GM18867 (cell line): ENCODE results near the gene ZFP90.
A peak's percentile ranks its signal among the peaks of the same experiment; 100 is the strongest.
"Not testable (repeated sequence)": the region's sequence is repeated elsewhere in the genome, so short reads cannot be mapped to it uniquely, and the experiment has no call there.

Experiments used
- ATAC-seq: cut with Tn5 transposase; IDR thresholded peaks from one replicate; pipeline ENCODE4 v1.9.1; 2021; ENCODE audit warnings: mild to moderate bottlenecking, moderate library complexity; ENCODE audit not compliant: unreplicated experiment

Gene ZFP90

DNA sequence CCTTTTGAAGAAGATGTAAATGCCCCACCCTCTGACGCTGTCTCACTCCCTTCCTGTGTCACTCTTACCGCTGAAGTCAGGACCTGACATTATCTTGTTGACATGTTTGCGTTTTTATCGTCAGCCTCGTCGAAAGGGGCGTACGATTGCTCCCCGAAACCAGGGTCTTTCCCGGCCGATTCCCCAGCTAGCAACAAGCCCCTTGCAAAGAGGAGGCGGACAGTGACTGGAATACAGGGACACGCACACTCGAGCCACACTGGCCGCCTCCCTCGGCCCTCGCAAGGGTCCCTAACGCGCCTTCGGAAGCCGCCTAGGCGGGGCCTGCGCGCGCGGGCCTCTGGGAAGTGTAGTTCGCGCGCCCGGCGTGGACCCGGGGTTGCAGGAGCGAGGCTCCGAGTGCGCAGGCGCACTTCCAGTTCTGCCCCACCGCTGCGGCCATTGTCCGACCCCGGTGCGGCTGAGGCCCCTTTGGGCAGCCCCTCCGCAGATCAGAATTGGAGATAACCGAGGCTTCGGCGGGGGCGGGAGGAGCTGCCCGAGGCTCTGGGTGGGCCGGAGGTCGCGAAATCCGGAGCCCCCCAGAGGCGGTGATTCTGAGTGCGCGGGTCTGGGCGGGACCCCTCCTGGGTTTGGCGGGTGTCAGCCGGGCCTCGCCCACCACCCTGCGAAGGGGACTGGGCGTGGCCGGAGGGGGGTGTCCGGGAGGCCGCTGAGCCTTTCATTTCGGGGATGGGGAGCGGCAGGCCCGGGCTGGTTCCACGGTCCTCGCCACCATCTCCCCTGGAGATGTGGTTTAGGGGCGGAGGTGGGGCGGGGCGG lies at the start of gene ZFP90:
Gene ZFP90 (plus strand): TSS at position 412 of the 822 bp plus-strand sequence. CDS start 502 bp downstream, outside the sequence.
- ATAC-seq = peak; percentile 95

DNA sequence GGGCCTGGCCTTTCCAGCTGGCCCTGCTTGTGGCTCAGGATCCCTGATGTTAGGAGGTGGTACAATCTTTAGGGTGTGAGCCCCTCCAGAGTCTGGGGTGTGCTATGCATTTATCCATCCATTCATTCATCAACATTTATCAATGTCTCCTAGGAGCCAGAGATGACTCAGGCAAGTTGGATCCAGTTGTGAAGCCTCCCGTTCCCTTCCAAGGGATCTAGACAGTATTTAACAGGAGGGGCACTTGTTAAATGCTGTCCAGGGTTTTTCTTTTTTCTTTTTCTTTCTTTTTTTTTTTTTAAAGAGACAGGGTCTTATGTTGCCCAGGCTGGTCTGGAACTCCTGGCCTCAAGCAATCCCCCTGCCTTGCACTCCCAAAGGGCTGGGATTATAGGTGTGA lies 48.7 kb upstream of the ZFP90 start:
- no peak for ATAC-seq

DNA sequence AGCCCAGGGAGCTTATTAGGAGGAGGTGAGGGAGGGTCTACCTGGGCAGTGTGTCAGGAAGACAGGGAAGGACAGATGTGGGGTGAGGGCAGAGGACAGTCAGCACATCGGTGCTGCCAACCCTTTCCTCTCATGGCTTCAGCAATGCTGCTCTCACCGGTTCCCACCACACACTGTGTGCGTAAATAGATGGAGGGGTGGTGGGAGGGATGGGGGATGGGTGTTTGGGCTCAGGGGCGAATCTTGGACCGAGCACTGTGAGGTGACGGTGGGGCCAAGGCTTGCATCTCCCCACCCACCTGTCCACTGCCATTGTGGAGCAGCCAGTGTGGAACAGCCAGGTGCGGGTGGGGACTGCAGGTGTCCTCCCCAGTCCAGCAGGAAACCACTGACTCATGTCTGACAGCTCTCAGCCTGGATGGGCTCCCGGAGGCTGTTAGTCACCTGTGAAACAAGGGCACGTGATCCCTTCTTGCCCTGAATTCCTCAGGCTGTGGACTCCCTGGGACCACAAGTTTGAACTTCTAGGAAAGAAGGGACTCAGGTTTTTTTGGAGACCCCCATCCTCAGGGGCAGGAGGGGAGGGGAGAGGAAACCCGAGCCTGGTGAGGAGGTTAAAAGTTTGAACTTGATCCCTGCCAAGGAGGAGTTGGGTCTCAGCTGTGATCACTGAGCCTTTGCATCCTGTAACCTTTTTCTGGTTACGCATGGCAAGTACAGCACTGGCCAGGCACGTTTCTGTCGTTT lies 48.1 kb upstream of the ZFP90 start:
- no peak for ATAC-seq

DNA sequence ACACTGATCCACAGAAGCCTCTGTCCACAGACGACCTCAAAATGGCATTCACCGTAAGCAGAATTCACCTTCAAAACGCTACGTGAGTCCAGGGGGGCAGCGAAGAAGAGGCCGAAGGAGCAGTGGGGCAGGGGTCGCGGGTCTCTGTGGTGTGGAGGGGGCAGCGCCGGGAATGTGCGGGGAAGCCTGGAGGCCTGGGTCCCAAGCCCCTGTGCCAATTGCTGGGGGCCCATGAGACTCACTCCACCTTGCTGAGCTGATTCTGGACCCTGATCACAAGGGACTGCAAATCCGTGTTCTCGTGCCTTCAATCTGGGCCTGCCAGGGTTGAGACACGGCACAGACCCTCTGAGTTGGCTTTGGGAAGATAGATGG lies 47.5 kb upstream of the ZFP90 start:
- ATAC-seq = no peak

DNA sequence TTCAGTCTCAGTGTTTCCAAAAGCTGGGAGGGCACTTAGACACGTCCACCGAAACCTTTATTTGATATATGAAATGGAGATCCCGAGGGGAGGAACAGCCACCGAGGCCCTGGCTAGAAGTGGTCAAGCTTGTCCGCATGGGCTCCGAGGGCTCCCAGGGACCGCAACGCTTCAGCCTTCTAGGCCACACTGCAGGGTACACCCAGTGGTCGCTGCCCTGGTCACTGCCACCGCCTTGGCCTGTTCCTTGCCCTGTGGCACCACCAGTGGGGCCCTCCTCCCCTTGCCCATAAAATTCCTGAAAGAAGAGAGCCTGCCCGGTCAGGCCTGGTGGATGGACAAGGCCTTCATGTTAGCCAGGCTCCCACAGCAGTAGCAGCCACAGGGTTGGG lies 46.9 kb upstream of the ZFP90 start:
- no peak for ATAC-seq

DNA sequence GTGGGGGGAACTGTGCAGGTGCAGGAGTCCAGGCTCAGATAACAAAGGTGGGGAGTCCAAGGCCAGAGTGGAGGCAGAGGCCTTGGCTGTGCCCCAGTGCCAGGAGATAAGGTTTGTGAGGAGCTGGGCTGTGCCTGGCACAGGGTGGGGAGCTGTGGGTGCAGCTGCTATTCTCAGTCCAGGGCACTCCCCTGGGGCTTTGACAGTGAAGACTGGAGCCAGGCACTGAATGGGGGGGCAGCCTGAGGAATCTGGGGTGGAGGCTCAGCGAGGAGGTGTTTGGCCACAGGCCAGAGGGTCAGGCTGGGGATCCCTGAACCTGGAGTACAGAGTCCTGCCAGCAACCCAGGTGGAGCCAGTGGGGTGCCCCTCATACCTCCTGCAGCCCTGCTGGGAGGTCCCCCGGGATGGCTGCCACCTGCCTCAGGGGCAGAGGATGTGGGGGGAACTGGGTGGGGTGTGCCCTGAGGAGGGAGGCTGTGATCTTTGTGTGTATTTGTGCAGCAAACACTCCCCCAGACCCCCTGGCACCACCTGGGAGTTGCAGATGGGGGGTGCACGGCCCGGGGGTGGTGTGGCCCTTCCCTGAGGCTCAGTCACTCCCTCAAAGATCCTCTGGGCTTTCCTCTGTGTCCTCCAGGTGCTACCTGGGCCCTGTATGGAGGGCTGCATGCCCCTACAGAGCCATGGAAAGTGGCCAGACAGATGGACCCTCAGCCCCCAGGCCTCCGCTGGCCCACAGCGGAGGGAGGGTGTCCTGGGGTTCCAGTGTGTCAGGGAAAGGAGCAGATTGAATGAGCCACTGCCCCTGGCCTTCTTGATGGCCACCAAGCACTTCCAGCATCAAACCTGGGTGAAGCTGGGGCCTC lies 46.3 kb upstream of the ZFP90 start:
- no peak for ATAC-seq

DNA sequence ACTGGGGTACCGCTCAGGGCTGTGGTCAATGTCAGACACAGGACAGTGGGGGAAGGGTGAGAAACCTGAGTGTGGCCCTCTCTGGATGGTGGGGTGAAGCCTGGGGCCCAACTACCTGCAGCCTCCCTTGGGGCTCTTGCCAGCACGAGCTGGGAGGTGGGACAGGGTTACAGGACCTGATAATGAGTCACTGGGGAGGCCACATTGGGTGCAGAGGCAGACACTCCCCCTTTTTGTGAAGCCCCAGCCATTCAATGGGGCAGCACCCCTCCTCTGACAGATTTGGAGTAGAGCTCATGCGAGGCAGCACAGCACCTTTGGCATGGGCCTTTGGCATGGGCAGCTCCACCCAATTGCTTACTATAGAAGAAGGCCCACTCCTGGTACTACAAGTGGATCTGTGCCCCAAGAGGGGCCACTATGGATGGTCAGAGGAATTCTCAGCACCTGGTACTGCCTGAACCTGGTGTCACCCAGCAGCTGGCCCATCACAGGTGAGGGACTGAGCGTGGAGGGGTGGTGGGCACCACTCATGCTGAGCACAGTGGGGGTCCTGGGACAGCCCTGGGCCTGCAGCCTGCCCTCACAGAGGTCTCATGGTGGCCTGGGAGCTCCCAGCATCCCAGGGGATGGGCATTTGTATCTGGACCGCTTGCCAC lies 45.5 kb upstream of the ZFP90 start:
- no peak for ATAC-seq

DNA sequence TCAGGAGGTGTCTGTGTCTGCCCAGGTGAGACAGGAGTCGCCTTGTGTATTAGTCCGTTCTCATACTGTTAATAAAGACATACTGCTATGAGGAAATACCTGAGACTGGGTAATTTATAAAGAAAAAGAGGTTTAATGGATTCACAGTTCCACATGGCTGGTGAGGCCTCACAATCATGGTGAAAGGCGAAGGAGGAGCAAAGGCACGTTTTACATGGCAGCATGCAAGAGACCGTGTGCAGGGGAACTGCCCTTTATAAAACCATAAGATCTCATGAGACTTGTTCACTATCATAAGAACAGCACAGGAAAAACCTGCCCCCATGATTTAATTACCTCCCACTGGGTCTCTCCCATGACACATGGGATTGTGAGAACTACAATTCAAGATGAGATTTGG lies 44.8 kb upstream of the ZFP90 start:
- not testable (repeated sequence) for ATAC-seq

DNA sequence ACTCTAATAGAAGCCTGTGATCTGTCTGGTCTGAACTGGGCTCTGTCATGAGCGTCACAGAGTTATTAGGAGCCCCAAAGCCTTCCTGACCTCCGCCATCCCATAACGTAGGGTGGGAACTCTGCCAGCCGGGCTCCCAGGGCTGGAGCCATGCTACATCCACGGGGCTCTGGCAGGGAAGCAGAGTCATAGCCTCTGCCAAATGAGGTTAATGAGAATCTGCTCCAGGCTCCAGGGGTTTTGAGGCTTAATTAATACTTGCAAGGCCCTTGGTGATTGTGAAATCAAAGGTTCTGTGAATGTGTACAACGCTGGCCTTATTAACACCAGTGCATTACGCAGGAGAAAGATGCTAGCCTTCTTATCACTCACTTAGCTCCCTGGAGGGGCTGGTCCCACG lies 42.4 kb upstream of the ZFP90 start:
- no peak for ATAC-seq

DNA sequence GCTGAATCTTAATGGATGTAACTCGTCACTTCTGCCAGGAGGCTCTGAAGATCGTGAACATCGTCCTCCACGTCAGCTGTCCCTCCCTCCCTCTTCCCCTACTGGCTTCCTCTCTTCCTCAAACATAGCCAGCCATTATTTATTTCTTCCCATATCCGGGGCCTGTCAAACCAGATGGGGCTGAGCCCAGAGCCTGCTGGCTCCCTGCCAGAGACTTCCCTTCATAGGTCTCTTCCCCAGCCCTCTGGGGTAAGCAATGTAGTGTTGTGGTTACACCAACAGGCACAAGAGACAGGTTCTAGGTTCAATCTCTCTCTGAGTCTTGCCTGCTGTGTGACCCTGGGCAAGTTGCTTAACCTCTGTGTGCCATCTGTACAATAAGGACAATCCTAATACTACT lies 40.1 kb upstream of the ZFP90 start:
- ATAC-seq = no peak

DNA sequence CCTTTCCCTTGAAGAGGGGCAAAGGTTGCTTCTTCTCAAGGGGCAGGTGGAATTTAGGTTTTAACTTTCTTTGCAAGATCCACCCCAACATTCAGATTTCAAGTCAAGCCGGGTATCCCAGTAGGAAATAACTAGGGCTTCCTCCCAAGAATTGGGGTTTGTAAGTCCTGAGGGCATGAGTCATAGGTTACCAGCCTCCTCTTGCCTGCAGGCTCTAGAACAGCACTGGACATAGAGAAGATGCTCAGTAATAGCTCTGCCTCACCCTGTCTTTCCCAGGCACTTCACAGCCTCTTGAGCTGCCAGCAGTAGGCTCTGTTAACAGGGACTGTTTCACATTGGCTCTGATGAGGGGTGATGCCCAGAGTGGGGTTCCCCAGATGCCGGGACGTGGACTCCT lies 35.8 kb upstream of the ZFP90 start:
- ATAC-seq = no peak

DNA sequence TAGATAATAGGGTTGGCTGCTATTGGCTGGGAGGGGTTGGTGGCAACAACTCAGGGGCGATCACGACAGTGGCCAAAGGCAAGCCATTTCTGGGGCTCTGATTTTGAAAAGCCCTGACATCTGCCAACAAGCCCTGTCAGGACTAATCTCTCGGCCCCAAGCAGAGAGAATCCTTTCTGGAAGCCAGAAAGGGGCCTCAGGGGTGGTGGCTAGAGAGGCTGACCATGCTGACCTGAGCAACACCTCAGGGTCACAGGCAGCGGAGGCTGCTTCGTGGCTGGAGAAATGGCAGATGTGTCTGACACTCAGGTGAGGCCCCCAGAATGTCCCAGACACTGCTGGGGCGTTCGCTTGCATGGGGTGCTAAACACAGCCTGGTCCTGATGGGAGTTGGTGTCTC lies 35.0 kb upstream of the ZFP90 start:
- no peak for ATAC-seq

DNA sequence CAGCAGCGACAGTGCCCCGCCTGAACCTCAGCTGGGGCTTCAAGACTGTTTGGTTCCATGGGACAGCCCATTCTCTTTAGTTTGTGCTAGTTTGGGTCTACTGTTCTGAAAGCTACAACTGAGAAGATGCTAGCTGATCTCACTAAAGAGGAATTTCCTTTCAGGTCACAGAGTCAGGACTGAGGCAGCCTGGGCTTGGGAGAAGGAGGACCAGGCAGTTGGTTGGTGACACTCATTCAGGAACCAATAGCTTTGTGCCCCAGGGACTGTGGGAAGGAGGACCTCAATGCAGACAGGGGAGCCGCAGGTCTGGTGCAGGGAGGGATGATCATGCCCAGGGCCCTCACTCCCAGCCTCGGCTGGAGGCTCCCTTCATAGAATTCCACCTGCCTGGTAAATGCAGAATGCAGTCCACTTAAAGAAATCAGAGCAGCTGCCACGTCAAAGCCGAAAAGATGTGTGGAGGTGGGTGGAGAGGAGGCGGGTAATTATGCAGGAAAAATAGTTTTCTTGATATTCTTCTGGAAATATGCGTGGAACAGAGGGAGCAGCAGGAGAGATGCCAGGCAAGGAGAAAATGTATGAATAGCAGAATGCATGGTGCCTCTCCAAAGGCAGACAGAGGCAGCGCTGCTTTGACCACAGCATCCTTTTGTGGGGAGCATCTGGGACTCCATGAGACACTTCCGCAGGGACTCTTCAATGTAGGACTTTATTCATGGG lies 32.6 kb upstream of the ZFP90 start:
- ATAC-seq = no peak

DNA sequence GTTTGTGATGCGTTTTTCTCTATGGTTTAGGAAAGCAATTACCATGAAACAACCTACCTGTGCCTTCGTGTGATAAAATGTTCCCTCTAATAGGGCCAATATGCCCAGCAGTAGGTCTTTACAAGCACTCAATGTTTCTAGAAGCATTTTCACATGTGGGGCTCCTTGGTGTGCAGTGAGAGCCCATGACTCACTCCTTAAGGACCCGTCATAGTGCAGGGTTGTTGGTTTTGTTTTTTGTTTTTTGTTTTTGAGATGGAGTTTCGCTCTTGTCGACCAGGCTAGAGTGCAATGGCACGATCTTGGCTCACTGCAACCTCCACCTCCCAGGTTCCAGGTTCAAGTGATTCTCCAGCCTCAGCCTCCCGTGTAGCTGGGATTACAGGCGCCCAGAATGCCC lies 31.1 kb upstream of the ZFP90 start:
- no peak for ATAC-seq

DNA sequence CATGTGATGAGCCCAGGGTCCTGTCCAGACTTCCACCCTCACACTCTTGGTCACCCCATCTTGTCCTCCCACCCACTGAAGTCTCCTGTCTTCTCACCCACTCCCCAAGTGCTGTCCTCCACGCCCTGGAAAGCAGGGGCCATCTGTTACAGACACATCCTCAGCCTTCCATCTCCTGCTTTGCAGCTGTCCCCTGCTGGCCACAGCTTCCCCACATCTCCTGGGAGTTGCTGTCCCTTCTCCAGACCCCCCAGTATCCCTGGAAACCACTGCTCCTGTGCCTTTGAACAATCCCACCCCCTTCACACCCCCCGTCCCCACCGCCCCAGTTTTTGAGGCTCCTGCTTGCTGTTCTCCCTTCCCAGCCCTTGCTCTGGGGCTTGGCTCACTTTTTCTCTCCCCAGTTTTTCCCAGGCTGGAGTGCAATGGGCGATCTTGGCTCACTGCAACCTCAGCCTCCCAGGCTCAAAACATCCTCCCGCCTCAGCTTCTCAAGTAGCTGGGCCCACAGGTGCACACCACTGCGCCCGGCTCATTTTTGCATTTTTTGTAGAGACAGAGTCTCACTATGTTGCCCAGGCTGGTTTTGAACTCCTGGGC lies 30.4 kb upstream of the ZFP90 start:
- no peak for ATAC-seq

DNA sequence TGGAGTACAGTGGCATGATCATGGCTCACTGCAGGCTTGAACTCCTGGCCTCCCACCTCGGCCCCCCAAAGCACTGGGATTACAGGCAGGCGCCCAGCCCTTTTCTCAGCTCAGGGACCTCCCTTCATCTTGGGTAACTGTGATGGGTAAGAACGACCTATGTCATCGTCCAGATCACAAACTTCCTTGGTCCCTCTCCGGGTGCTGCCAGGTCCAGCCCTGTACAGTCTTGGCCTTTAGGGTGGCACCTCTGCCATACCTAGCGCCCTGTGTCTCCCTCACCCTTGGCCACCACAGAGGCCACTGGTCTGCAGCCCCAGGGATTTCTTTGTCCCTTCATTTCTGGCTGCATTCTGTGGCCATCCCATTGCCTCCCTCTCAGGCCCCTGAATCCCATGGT lies 29.7 kb upstream of the ZFP90 start:
- ATAC-seq = no peak

DNA sequence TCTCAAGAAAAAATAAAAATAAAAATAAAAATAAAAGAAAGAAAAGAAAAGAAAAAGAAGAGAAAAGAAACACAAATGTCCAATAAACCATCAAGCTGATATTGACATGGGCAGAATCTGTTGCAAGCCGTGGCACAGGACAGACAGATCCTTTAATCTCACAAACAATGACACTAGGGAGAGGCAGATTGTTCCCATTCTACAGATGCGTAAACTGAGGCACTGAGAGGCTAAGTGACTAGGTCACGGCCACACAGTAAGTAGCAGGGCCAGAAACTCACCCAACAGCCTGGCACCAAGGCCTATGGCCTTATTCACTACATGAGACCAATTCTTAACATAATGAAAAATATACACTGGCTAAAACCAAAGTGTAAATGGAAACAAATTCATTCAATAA lies 28.3 kb upstream of the ZFP90 start:
- ATAC-seq = no peak

DNA sequence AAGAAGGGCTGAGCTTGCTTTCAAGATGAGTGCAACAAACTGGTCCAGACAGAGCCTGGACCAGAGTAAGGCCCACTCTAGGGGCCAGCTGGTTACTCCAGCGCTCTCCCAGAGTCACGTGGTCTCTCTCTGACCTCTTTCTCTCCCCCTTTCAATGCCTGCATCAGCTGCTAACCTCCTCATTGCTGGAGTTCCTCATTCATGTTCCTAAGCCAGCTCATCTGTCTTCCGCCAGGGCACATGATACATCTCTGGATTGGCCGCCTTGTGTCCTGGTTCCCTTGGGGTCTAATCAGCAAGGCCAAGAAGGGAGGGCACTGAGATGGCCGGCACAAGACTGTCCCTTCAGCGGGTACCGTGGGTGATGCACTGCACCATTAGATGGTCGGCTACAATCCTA lies 26.9 kb upstream of the ZFP90 start:
- no peak for ATAC-seq

DNA sequence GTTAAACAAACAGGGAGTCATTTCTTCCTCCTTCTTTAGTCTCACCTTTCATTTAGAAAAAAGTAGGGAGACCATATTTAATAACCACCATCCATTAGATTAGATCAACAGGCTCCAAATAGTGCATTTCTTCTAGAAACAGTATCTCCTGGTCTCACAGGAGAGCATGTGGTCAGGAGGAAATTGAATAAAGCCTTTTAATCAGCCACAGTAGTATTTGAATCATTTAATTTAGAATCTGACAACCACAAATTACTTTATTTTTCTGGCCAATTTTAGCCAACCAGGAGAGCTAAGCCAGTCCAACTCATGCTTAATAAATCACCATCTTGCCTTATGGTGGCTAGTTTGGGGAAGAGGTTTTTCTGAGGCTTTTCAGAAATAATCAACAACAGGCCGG lies 26.3 kb upstream of the ZFP90 start:
- ATAC-seq = no peak

DNA sequence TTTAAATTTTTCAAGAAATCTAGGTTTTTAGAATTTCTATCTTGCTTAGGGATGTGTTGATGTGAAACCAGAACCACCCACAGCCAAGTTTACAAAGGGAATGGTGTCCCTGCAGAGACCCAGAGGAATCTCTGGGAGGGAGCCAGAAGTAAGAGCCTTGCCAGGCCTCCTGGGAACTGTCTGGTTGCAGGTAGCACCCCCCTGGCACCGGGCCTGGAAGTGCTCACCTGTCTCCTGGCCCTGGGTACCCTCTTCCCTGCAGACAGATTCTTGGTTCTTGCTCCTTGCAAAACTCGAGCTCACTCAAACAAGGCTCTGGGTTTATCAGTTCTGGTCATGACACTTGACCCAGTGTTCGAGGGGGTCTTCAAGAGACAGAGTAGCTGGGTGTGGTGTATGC lies 24.6 kb upstream of the ZFP90 start:
- no peak for ATAC-seq
